NCI-H1105 treated with DMSO at 0.1 percent for 48 hours (cell line): Measurements from ENCODE around the gene SIGLEC10.
"Not testable (repeated sequence)": the region's sequence is repeated elsewhere in the genome, so short reads cannot be mapped to it uniquely, and the experiment has no call there.

Experiments
- DNase-seq: peaks from one replicate; lab custom pipeline; 2025; lab: John Stamatoyannopoulos, UW

SIGLEC10 gene, protein sequence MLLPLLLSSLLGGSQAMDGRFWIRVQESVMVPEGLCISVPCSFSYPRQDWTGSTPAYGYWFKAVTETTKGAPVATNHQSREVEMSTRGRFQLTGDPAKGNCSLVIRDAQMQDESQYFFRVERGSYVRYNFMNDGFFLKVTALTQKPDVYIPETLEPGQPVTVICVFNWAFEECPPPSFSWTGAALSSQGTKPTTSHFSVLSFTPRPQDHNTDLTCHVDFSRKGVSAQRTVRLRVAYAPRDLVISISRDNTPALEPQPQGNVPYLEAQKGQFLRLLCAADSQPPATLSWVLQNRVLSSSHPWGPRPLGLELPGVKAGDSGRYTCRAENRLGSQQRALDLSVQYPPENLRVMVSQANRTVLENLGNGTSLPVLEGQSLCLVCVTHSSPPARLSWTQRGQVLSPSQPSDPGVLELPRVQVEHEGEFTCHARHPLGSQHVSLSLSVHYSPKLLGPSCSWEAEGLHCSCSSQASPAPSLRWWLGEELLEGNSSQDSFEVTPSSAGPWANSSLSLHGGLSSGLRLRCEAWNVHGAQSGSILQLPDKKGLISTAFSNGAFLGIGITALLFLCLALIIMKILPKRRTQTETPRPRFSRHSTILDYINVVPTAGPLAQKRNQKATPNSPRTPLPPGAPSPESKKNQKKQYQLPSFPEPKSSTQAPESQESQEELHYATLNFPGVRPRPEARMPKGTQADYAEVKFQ

DNA sequence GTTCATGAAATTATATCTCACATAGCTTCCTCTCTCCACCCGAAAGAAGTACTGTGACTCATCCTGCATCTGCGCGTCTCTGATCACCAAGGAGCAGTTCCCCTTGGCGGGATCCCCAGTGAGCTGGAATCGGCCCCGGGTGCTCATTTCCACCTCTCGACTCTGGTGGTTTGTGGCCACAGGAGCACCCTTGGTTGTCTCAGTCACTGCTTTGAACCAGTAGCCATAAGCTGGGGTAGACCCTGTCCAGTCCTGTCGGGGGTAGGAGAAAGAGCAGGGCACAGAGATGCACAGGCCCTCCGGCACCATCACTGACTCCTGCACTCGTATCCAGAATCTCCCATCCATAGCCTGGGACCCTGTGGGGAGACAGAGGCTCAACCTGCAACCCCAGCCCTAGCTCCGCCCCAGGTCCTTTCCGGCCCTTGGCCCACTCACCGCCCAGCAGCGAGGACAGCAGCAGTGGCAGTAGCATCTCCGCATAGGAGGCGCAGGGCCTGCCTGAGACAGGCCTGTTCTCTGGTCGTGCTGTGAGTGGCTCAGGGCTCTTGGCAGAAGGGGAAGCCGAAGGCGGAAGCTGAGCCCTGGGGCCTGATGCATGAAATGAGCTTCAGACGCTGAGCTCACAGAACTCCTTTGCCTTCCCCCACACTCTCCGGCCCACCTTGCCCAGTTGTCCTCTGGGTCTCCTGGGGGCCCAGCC lies at the start of gene SIGLEC10:
Gene SIGLEC10, minus strand, starts transcription at position 536 of the 703 bp plus-strand sequence. Its CDS starts 61 bp downstream, at position 475.
- no peak for DNase-seq

DNA sequence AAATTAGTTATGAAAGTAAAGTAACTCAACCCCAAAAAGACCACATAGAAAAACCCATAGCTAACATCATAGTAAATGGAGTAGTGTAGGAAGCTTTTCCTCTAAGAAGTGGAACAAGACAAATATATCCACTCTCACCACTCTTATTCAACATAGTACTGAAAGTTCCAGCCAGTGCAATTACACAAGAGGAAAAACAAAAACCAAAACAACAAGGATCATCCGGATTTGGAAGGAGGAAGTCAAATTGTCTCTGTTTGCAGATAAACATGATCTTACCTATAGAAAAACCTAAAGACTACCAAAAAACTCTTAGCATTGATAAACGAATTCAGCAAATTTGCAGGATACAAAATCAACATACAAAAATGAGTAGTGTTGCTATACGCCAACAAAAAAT lies 49.3 kb upstream of the SIGLEC10 start:
- DNase-seq: no peak

DNA sequence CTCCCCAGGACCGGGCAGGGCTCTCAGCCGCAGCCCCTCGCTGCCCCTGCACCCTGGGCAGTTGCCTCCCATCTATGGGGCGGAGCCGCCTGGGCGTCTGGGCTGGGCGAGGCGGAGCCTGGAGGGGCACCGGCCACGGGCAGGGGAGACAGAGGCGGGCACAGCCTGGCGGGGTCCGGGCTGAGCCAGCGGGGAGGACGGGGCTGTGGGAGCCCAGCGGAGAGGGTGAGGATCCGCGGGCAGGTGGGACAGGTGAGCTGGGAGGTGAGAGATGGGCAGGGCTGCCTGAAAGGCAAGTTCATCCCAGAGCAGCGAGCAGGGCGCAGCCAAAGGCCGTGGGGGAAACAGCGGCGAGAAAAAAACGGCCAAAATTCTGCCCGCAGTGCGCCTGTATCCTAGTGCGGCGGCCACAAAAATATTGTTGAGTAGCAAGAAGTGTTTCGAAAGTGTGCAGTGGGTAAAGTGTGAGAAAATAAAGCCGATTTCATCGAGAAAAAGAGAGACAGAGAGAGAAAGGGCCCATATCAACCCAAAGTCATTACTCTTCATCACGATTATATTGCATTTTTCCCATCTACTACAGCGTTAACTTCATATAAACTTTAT lies 46.6 kb upstream of the SIGLEC10 start:
- not testable (repeated sequence) for DNase-seq

DNA sequence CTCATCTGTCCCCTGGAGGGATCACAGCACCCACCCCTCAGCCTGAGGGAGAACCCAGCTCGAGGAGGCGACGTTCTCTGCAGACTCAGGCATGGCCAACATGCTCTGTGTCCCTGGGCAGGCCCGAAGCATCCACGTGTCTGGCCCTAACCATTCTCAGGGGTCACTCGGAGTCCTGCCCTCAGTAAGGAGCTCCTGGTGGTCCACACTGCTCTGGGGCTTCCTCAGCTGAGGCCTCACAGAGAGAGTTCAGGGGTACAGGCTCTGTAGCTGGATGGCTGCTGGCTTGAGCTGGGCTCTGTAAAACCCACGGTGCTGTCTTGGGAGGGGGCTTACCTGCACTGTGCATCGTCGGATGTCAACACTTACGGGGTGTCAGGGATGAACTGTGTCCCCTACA lies 45.2 kb upstream of the SIGLEC10 start:
- DNase-seq: no peak

DNA sequence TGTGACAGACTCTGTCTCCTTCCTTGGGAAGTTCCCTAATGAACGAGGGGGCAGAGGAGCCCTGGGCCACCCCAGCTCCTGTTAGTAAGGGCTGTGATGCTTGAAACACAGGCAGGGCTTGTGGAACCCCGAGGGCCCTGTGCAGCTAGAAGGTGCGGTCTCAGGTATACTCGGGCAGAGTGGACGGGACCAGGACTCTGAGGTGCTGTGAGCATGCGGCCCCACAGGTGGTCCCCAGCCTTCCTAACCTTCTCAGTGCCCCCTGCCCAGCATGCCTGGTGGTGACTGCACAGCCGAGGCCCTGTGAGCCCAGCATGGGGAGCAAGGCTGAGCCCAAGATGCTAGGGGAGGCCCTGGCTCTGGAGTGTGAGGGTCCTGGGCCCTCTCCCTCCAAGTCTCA lies 44.8 kb upstream of the SIGLEC10 start:
- DNase-seq: no peak

DNA sequence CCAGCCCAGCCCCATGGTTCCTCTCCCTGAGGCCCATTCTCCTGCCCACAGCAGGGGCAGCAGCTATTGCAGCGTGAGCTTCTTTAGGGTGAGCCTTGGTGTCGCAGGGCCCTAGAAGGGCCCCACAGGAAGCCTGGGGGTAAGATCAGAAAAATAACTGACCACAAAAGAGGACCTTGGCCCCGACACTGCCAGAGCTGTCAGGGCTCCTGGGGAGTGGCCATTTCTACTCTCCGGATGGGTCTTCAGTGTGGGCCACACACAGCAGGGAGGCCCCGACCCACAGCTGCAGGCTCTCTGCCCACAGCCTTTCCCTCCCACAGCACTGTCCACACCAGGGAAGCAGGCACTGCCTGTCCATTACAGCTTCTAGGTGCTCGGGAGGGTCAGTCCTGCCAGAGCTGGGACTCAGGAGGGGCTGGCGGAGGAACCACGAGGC lies 44.3 kb upstream of the SIGLEC10 start:
- no peak for DNase-seq

DNA sequence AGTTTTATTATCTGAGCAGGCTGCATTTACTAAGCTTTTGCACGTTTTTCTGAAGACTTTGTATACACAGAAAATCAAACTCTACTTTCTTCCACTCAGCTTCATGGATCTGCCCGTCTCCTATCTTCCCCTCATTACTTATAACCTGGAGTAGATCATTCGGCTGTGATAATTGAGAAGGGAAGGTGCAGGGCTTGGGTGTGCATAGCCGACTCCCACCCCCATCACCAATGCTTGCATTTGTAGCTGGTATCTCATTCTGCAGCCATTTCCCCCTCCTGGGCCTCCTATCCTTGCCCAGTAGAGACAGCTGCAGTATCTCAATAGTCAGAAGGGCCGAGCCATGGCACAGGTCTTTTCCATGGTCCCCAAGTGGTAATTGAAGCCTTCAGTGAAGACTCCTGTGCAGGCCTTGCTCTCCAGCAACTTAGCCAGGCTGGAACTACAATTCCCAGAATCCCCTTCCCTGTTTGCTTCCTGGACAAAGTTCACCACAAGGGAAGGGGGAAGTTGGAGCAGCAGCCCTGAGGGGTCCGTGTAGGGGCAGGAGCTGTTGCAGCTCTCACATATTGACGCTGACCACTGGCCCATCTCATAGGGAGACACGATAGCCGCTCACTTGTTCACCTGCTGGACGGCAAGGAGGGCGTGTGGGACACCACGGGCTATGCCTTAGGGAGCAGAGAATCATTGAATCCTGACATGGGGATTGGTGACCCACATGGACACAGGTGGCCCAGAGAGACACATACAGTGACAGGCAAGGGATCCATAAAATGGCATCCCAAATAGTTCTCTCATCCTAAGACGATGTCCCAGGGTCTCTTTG lies 42.9 kb upstream of the SIGLEC10 start:
- peak; percentile 1 for DNase-seq

DNA sequence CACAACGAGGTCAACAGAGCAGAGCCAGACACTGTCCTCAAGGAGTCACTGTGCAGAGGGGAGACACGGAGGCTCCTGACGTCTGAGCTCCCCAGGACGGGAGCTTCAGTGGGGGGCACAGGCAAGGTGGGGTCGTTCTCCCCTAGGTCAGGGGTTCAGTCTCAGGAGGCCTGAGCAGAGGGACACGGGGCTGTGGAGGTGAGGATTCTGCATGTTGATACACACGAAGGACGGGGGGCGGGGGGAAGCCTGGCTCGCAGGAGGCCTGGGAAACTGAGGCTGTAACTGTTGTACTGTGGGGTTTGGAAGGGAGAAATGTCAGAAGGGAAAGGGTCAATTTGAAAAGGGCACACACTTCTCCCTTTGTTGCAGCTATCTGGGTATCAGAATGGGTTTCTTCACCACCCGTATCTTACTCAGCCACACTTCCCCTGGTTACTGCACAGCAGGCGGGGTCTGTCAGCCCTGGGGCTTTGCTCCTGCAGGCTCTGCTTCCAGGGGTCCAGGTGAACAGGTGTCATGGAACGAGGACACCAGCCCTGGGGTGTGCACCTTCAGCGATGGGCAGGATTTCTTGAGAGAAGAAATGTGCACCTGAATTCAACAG lies 41.6 kb upstream of the SIGLEC10 start:
- DNase-seq: no peak

DNA sequence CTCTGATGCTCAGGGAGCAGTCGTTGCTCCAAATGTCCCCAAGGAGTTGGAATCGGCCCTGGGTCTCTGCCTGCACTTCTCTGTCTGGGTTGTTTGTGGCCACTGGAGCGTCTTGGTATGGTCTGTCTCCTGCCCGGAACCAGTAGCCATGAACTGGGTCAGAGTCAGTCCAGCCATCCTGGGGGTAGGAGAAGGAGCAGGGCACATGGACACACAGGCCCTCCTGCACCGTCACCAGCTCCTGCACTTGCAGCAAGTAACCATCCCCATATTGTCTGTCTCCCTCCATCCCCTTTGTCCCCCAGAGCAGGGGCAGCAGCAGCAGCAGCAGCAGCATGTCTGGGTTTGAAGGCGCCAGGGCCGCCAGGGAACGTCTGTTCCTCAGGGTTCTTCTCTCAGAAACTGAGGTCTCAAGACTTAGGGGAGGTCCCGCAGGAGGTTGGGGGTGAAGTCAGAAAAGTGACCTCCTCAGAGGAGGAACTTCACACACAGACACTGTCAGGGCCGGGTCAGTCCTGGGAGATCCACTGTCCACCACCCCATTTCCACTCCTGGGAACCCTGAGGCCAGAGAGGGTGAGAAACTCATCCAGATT lies 40.7 kb upstream of the SIGLEC10 start, which contains the start of gene SIGLEC8:
Gene SIGLEC8, minus strand, starts transcription at position 404 of the 595 bp plus-strand sequence. Its CDS starts 67 bp downstream, at position 337.
- no peak for DNase-seq

DNA sequence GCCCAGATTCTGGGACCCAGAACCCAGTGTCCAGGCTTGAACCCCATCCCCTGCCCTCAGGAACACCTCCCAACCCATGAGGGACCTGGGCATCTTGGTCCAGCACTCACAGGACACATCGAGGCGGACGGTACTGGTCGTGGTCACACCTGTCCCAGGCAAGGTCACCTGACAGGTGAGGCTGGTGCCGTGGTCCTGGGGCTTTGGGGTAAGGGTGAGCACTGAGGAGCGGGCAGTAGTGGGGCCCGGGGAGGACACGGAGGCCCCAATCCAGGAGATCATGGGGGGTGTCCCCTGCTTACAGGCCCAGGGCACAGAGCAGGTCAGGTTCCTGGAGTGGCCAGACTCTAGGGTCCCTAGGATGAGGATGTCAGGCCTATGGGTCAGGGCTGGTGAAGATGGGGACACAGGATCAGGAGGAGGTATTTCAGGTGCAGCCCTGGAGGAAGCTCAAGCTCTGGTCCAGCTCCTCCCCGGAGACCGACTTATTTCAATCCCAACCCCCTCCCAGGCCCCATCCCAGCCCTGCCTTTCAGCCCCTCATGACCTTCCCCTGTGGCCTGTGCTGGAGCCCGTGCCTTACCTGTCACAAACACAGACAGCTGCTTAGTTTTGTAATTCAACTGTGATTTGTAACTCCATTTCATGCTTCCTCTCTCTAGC lies 40.0 kb upstream of the SIGLEC10 start:
- no peak for DNase-seq

DNA sequence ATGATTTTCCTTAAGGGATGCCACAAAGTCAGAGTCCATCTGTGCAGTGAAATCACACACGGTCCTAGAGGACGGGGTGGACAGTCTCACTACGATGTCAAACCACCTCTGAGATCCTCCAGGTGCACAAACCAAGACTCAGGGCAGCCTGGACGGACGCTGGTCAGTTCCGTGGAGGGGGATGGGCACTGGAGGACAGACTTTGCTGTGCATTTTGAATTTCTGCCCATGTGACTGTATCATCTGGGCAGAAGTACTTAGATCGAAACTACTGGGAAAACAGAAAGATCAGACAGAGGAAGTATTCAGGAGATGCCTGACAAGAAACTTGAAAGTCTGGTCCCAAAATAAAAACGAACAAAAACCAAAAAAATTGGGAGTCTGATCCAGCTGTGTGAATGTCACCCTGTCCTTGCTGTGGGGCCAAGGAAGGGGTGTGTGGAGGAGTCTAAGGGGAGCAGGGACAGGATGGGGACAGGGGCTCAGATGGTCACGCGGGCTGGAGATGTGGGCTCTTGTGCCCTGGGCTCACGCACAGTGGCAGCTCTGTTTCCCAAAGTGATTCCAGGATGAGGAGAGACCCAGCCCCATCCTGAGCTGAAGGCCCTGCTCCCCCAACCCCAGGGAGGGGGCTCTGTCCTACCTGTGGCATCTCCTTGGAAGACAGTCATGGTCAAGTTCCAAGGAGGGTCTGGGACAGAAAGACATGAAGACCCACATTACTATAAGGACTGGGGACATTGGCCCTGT lies 39.3 kb upstream of the SIGLEC10 start:
- no peak for DNase-seq

DNA sequence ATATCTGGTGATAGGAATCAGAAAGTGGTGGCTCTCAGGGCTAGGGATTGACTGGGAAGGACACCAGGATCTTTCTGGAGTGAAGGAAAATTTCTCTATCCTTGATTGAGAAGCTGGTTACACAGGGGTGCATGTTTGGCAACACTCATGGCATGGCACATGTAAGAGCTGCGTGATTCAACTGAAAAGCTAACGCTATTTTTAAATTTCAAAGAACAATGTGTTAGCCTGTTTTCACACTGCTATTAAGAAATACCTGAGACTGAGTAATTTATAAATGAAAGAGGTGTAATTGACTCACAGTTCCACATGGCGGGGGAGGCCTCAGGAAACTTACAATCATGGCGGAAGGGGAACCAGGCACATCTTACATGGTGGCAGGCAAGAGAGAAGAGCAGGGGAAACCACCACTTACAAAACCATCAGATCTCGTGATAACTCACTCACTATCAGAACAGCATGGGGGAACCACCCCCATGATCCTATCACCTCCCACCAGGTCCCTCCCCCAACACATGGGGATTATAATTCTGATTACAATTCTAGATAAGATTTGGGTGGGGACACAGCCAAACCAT lies 33.4 kb upstream of the SIGLEC10 start:
- no peak for DNase-seq

DNA sequence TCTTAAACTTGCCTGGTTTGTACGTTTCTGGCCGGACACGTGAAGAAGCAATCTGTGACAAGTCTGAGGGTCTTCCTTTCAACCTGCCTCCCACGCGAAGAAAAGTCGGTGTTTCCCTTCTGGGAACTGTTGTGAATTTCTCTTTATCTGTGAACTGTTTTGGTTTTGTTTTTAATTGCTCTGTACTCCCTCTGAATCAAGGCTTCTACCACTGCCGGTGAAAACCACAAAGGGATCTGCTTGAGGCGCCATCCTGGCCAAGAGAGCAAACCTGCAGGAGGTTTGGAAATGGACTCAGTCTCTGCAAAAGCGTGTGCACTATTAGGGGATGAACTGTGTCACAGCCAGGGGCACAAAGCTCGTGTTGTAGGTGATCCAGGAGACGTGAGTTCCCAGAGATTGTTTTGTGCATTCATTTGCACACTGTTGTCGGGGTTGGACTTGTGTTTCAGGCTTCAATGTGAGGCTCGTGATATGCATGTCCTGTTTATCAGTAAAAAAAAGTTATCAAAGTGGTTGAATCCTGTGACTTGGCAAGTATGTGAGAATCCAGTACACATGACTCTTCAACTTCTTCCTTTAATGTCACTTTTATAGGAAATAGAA lies 31.1 kb upstream of the SIGLEC10 start:
- no peak for DNase-seq

DNA sequence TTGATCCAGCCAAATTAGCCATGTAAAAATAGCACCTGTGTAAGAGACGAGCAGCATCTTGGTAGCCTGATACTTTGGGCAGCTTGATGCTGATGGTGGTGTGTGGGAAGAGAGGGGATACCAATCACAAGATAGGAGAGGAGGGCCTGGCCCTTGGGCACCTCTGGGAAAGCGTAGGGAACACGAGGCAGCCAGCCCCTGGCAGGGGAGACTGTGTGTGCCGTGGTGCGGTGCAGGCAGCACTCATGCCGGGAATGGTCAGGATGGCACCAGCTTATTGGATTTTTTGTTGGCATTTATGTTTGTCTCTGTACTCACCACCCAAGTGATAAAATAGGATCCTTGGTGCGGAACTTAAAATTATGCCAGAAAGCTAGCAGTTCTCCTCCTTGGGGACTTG lies 30.6 kb upstream of the SIGLEC10 start:
- no peak for DNase-seq

DNA sequence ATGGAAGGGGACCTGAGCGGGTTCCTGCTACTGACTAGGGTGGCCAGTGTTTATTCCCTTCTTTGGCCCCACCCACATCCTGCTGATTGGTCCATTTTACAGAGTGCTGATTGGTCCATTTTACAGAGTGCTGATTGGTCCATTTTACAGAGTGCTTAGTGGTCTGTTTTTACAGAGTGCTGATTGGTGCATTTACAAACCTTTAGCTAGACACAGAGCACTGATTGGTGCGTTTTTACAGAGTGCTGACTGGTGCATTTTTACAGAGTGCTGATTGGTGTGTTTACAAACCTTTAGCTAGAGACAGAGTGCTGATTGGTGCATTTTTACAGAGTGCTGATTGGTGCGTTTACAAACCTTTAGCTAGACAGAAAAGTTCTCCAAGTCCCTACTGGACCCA lies 30.1 kb upstream of the SIGLEC10 start:
- DNase-seq: not testable (repeated sequence)

DNA sequence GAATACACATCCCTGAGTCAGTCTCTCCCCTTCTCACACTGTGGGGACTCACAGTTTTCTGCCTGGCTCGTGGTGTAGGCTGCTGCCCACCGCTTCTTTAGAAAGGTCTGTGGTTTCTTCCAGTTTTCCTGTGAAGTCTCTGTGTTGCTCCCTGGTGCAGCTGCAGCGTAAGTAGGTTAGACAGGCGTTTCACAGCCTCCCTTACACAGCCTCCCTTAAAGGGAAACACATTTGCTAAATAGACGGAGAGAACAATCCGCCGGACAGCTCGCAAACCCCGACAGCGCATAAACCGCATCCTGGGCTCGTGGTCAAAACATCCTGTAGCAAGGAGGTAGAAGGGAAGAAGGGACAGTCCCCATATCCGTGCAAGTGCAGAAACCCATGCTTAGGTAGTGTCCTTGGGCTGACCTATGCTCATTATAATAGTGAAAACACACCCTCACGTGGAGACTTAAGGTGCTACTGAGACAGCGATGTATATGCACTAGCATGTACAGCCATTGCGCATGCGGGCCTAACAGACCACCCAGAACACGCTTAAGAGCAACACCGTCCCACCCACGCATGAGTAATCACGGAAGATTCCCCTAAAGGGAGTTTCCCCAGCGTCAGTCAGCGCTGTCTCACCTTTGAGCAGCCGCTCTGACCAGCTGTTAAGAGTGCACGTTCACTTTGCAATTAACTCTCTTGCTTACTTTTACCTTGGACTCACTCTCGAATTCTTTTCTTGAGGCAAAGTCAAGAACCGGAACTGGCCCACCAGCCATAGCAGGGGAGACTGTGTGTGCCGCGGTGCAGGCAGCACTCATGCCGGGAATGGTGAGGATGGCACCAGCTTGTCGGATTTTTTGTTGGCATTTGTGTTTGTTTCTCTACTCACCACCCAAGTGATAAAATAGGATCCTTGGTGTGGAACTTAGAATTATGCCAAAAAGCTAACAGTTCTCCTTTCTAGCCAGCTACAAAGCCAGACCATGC lies 24.3 kb upstream of the SIGLEC10 start:
- no peak for DNase-seq

DNA sequence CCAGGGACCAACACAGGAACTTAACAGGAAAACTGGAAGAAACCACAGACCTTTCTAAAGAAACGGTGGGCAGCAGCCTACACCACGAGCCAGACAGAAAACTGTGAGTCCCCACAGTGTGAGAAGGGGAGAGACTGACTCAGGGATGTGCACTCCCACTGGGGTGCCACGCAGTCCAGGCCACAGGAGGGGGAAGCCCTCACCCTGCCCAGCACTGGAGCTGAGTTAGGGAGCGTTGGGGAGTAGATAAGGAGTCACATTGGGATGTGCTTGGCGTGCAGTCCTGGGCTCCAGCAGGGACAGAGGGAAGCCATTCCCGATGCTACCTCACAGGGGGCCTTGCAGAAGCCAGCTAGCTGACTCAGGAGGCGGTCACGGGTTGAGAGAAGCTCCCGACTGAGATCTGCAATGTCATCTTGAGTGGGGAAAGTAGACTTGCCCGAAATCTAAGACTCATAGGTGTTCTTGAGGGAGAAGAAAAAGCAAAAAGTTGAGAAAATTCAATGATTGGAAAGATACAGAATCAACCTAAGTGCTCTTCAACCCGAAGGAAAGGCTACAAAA lies 23.5 kb upstream of the SIGLEC10 start:
- no peak for DNase-seq
